NOMO-1 treated with DMSO at 0.1 percent for 48 hours (cell line): Measurements from ENCODE around the gene PRR5.

Experiments
- DNase-seq: peaks from one replicate; lab custom pipeline; 2025; ENCODE audit not compliant: unreplicated experiment; lab: John Stamatoyannopoulos, UW

Gene PRR5

GRCh38 chr22:44754998-44755397 is 53.0 kb downstream of the PRR5 start:
- DNase-seq = no peak

- no peak for DNase-seq
These were observed 53.4 kb downstream of the PRR5 start for GRCh38 chr22:44755417-44755816.

- DNase-seq = no peak
These were observed 54.0 kb downstream of the PRR5 start for GRCh38 chr22:44755956-44756361.

GRCh38 chr22:44758344-44758973 is 56.5 kb downstream of the PRR5 start:
- DNase-seq = no peak

DNA sequence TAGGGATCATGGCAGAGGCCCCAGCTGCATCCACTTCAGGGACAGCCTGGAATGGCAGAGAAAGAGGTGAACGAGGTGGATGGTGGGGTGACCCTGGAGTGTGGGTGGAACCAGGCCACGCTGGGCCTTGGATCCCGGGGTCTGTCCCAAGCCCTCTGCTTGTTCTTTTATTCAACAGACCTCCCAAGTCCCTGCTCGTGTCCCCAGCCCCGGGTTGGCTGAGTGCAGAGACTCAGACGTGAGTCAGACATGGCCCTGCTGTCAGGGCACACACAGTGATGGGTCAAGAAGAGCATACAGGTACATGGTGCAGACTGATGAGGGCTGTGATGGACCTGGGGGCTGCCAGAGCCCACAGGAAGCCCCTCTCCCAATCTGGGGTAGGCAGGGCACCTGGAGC is 57.0 kb downstream of the PRR5 start:
- no peak for DNase-seq

- DNase-seq = no peak
These were observed 57.7 kb downstream of the PRR5 start for GRCh38 chr22:44759430-44760310.

DNA sequence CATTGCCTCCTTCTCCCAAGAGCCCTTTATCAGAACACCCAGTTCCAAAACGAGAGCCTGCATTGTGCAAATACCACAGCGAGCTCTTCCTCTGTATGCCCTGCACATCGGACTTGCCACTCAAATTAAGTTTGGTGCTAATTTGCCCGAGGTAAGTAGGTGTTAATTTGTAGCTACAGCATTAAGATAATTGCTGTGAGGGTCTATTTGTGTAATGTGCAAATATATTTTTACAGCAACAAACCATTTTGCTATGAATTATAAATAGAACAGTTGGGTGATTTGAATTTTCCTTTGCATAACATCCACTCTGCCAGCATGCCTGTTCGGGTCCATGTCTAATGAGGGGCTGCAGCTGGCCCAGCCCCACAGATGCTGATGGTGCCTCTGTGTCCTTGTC is 58.5 kb downstream of the PRR5 start:
- no peak for DNase-seq

DNA sequence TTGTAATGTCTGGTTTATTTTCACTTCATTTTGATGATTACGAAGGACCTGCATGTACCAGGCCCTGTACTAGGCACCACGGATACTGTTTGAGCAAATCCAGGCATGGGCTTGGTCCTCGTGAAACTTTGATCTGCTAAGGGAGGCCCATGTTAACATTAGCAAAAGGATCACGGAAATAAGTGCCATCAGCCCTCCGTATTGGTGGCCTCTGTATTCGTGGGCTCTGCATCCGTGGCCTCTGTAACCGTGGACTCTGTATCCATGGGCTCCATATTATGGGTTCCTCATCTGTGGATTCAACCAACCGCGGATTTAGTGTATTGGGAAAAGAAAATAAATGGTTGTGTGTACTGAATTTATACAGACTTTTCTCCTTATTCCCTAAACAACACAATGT is 59.0 kb downstream of the PRR5 start:
- no peak for DNase-seq

DNA sequence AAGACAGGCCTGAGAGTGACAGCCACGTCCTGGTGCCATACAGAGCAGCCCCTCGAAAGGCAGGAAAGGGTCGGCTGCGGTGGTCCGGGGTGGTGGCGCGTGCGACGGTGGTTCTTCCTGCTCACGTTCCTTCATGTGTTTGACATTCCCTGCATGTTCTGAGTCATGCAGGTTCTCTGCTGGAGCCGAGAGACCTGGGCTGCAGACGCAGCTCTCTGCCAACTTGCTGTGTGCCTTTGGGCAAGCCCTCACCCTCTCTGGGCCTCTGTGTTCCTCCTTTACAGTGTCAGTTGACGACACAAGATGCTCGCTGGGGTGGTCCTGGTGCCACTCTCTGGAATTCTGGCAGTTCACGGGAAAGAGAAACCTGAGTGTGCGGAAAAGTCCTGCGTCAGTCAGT is 62.4 kb downstream of the PRR5 start:
- DNase-seq = no peak

DNA sequence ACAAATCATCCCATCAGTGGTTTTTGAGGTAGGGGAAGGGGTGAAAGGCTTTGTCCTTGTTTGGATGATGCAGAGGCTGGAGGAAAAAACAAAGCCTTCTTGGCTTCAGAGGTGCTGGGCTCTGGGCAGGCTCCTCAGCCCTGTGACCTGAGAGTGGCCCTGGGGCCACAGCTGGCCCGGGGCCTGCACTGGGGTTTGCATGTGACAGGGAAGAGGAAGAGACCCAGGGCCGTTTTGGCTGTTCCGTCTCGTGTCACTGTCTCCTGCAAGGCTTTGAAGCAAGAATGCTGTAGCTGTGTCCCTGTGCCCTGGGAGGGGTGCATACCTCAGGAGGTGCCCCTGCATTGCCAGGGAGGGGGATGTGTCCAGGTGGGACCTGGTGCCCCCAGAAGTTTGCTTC is 63.0 kb downstream of the PRR5 start:
- no peak for DNase-seq

DNA sequence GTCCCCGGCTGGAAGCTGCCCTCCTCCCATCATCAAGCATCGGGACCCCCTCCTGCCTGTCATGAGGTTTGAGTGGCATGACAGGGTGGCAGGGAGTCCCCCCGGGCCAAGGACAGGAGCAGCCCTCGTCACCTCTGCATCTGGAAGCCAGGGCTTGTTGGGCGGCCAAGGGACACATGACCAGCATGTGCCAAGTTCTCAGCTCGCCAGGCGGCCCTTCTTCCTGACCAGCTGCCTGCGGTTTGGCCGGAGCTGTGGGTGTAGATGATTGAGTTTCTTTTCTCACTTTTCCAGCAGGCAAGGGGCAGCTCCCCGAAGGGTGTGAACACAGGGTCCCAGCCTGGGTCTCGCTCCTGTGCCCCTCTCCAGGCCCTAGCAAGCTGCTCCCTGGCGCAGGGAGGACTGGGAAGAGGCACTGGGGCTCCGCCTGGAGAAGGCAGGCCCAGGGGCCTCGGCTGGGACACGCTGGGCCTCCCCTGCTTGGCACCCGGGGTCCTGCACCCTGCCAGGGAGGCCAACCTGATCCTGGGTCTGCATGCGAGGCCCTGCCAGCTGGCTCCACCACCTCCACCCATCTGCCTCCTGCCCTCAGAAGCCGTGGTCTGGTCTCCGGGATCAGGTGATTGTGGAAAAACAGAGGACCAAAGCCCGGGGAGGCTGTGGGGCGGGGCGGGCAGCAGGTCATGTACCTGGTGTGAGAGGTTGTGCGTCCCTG is 63.7 kb downstream of the PRR5 start:
- no peak for DNase-seq

- no peak for DNase-seq
These were observed 71.1 kb downstream of the PRR5 start for GRCh38 chr22:44773082-44773481.

GRCh38 chr22:44775862-44776261 is 73.9 kb downstream of the PRR5 start:
- DNase-seq = no peak

- no peak for DNase-seq
These were observed 74.8 kb downstream of the PRR5 start for GRCh38 chr22:44776605-44777363.

DNA sequence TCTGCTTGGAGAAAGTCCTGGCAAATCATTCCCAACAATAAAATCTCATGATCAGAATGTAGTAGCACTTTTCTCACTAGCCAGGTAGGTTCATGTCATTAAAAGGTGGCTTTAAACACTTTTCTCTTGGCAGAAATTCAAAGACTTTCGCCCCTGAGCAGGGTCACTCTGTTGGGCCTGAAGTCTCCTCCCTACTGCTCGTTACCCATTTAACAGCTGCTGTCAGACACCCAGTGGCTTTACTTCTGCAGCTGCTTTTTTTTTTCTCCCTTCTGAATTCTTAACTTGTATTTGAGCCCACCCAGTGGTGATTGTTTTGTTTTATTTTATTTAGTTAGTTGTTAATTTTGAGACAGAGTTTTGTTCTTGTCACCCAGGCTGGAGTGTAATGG is 75.4 kb downstream of the PRR5 start:
- no peak for DNase-seq

- no peak for DNase-seq
These were observed 79.0 kb downstream of the PRR5 start for GRCh38 chr22:44780876-44781449.

- DNase-seq = no peak
These were observed 80.5 kb downstream of the PRR5 start for GRCh38 chr22:44782363-44782963.

DNA sequence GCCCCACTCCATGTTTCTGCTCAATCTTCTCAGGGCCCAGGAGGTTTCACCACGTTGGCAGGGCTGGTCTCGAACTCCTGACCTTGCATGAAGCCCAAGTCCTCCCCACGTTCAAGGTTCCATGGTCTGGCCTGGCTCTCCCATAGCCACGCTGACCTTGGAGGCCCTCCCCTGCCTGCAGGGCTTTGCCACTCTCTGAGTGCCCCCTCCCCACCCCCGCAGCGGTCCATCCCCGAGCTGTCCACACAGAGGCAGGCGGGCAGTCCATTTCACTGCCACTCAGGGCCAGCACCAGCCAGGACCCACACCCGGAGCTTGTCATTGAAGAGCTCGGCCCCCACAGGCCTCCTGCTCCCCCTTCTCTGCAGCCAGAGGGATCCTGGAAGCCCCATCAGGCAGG is 81.1 kb downstream of the PRR5 start:
- no peak for DNase-seq

GRCh38 chr22:44783581-44783980 is 81.6 kb downstream of the PRR5 start:
- DNase-seq = no peak

- no peak for DNase-seq
These were observed 84.1 kb downstream of the PRR5 start for GRCh38 chr22:44786136-44786535.

DNA sequence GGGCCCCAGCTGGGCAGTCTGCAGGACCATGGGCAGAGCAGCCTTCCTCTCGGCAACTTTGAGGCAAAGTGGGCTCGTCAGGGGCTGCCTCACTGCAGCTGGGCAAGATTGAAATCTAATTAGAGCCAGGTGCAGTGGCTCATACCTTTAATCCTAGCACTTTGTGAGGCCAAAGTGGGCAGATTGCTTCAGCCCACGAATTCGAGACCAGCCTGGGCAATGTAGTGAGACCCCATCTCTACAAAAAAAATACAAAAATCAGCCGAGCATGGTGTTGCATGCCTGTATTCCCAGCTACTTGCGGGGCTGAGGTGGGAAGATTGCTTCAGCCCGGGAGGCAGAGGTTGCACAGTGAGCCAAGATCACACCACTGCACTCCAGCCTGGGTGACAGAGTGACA is 84.6 kb downstream of the PRR5 start:
- no peak for DNase-seq
